Muscle layer of colon (tissue), 2 donors: ENCODE measurements around the gene CD276.
"Not testable (repeated sequence)": the region's sequence is repeated elsewhere in the genome, so short reads cannot be mapped to it uniquely, and the experiment has no call there.

Source experiments
- H3K27ac ChIP-seq: one replicate; pipeline ENCODE4 v1.7.0; 2013; ENCODE audit warnings: low read depth, mild to moderate bottlenecking, low read length, moderate library complexity
- H3K27me3 ChIP-seq, 2 donors: one replicate each; pipeline ENCODE4 v1.7.0; 2013; ENCODE audit warnings: low read length in 2 of 2, mild to moderate bottlenecking in 2 of 2; ENCODE audit not compliant: insufficient read depth in 2 of 2, control insufficient read depth in 1 of 2
- H3K36me3 ChIP-seq: one replicate; pipeline ENCODE4 v1.7.0; 2013; ENCODE audit warnings: mild to moderate bottlenecking, low read length; ENCODE audit not compliant: insufficient read depth
- H3K4me1 ChIP-seq: one replicate; pipeline ENCODE4 v1.7.0; 2013; ENCODE audit warnings: mild to moderate bottlenecking, low read length; ENCODE audit not compliant: insufficient read depth
- H3K4me3 ChIP-seq, 2 donors: one replicate each; pipeline ENCODE4 v1.7.0; 2013; ENCODE audit warnings: low read length in 2 of 2, low read depth in 1 of 2, mild to moderate bottlenecking in 1 of 2, moderate library complexity in 1 of 2
- H3K9ac ChIP-seq: one replicate; pipeline ENCODE4 v1.7.0; 2013; ENCODE audit warnings: low read length
- H3K9me3 ChIP-seq: one replicate; pipeline ENCODE4 v1.7.0; 2013; ENCODE audit warnings: mild to moderate bottlenecking, low read length
- donor health status: abdominal sarcoma.
- donor health status: Adenocarcinoma of cecum.

The CD276 gene

GRCh38 chr15:73683777-73684580 lies at the start of gene CD276:
Gene CD276, plus strand, starts transcription at chr15:73684383. Its CDS starts 15,257 bp downstream, at chr15:73699640.
- Histone ChIP-seq H3K9me3 (no peaks in the 10 kb centered on the region), H3K27ac (peak within 1 kb of the TSS; percentile 82), H3K4me3 (peak within 1 kb of the TSS; percentile 70 to 84), H3K9ac (peak within 1 kb of the TSS; percentile 55), H3K27me3 (no peaks in the 10 kb centered on the region), H3K36me3 (no peaks in the 10 kb centered on the region), H3K4me1 (peaks cover 45% of the 10 kb centered on the region)

- no peak overlapping the region for H3K4me3 ChIP-seq
- no peak overlapping the region for H3K27ac ChIP-seq
Observed at GRCh38 chr15:73637527-73637926, 46.7 kb upstream of the CD276 start.

GRCh38 chr15:73639464-73639863 lies 44.7 kb upstream of the CD276 start:
- not testable (repeated sequence) for H3K27ac ChIP-seq, H3K36me3 ChIP-seq, H3K27me3 ChIP-seq, H3K4me1 ChIP-seq, H3K9ac ChIP-seq, H3K9me3 ChIP-seq, H3K4me3 ChIP-seq

More at GRCh38 chr15:73637527-73637926, 46.7 kb upstream of the CD276 start:
- Histone ChIP-seq H3K9me3 (no peaks in the 10 kb centered on the region), H3K27me3 (no peaks in the 10 kb centered on the region), H3K36me3 (no peaks in the 10 kb centered on the region), H3K9ac (no peak overlapping the region), H3K4me1 (peaks cover 12% of the 10 kb centered on the region)

GRCh38 chr15:73647259-73648013 lies 36.7 kb upstream of the CD276 start:
- Histone ChIP-seq H3K27me3 (no peaks in the 10 kb centered on the region), H3K4me1 (no peaks in the 10 kb centered on the region), H3K9me3 (no peaks in the 10 kb centered on the region), H3K9ac (no peak overlapping the region), H3K36me3 (no peaks in the 10 kb centered on the region), H3K4me3 (no peak overlapping the region), H3K27ac (no peak overlapping the region)

- H3K4me1 ChIP-seq: no peaks in the 10 kb centered on the region
- no peak overlapping the region for H3K27ac ChIP-seq
- no peaks in the 10 kb centered on the region for H3K27me3 ChIP-seq
- H3K9ac ChIP-seq: no peak overlapping the region
- no peak overlapping the region for H3K4me3 ChIP-seq
- H3K36me3 ChIP-seq: no peaks in the 10 kb centered on the region
- H3K9me3 ChIP-seq: no peaks in the 10 kb centered on the region
Observed at GRCh38 chr15:73648014-73648295, 36.2 kb upstream of the CD276 start.

- H3K27ac ChIP-seq: no peak overlapping the region
- H3K9ac ChIP-seq: no peak overlapping the region
- H3K4me1 ChIP-seq: no peaks in the 10 kb centered on the region
- H3K4me3 ChIP-seq: no peak overlapping the region
- H3K9me3 ChIP-seq: no peaks in the 10 kb centered on the region
- no peaks in the 10 kb centered on the region for H3K27me3 ChIP-seq
- H3K36me3 ChIP-seq: no peaks in the 10 kb centered on the region
Observed at GRCh38 chr15:73650416-73651126, 33.6 kb upstream of the CD276 start.

GRCh38 chr15:73654659-73655058 lies 29.5 kb upstream of the CD276 start:
- H3K36me3 ChIP-seq: no peaks in the 10 kb centered on the region
- no peaks in the 10 kb centered on the region for H3K9me3 ChIP-seq
- H3K4me1 ChIP-seq: no peaks in the 10 kb centered on the region
- no peak overlapping the region for H3K27ac ChIP-seq
- no peaks in the 10 kb centered on the region for H3K27me3 ChIP-seq
- H3K9ac ChIP-seq: no peak overlapping the region
- no peak overlapping the region for H3K4me3 ChIP-seq

GRCh38 chr15:73655724-73656123 lies 28.5 kb upstream of the CD276 start:
- Histone ChIP-seq H3K4me3 (no peak overlapping the region), H3K27ac (no peak overlapping the region), H3K27me3 (no peaks in the 10 kb centered on the region), H3K9me3 (no peaks in the 10 kb centered on the region), H3K36me3 (no peaks in the 10 kb centered on the region), H3K9ac (no peak overlapping the region), H3K4me1 (no peaks in the 10 kb centered on the region)

- Histone ChIP-seq H3K27me3 (no peaks in the 10 kb centered on the region), H3K4me3 (no peak overlapping the region), H3K4me1 (no peaks in the 10 kb centered on the region), H3K36me3 (no peaks in the 10 kb centered on the region), H3K9ac (no peak overlapping the region), H3K9me3 (no peaks in the 10 kb centered on the region), H3K27ac (no peak overlapping the region)
Observed at GRCh38 chr15:73658645-73659044, 25.5 kb upstream of the CD276 start.

- Histone ChIP-seq H3K9ac (no peak overlapping the region), H3K9me3 (no peaks in the 10 kb centered on the region), H3K4me3 (no peak overlapping the region), H3K27me3 (no peaks in the 10 kb centered on the region), H3K36me3 (no peaks in the 10 kb centered on the region), H3K27ac (no peak overlapping the region), H3K4me1 (no peaks in the 10 kb centered on the region)
Observed at GRCh38 chr15:73660455-73660854, 23.7 kb upstream of the CD276 start.

- peaks cover 5% of the 10 kb centered on the region for H3K4me1 ChIP-seq
- no peaks in the 10 kb centered on the region for H3K9me3 ChIP-seq
- H3K9ac ChIP-seq: no peak overlapping the region
- H3K27ac ChIP-seq: no peak overlapping the region
- H3K4me3 ChIP-seq: no peak overlapping the region
- no peaks in the 10 kb centered on the region for H3K27me3 ChIP-seq
- no peaks in the 10 kb centered on the region for H3K36me3 ChIP-seq
Observed at GRCh38 chr15:73674587-73674986, 9.6 kb upstream of the CD276 start.
